Measurements from ENCODE around the gene LEF1. TPM values are rescaled to one million over a fixed set of nuclear protein-coding genes. Genes with fewer than 3 reads are reported as not detected.
"Not testable (repeated sequence)": the region's sequence is repeated elsewhere in the genome, so short reads cannot be mapped to it uniquely, and the experiment has no call there.

The LEF1 gene
- polyA plus RNA-seq, 1 donor: 8.5 TPM

DNA sequence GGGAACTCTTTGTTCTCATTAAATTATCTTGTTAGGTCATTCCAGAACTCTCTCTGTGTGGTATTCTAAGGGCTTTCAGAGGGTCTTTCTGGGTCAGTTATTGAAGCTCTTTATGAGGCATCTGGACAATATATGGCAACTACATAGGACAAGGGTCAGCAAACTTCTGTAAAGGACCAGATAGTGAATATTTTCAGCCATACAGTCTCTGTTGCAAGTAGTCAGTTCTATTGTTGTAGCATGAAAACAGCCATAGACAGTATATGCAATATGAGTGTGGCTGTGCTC, 143.9 kb downstream of the LEF1 start:
- no peaks in the 10 kb centered on the region for H3K4me1 ChIP-seq (ENCODE audit: control insufficient read depth, insufficient read depth, low read length)
- no peak for DNase-seq
- no peaks in the 10 kb centered on the region for H3K9me3 ChIP-seq (ENCODE audit: control insufficient read depth, low read depth, low read length)
- H3K4me3 ChIP-seq (ENCODE audit: low read length): no peak overlapping the region
- H3K27me3 ChIP-seq (ENCODE audit: control insufficient read depth, insufficient read depth, low read length): no peaks in the 10 kb centered on the region
- H3K27ac ChIP-seq (ENCODE audit: low read length): no peak overlapping the region
- peaks cover 89% of the 10 kb centered on the region for H3K36me3 ChIP-seq (ENCODE audit: control insufficient read depth, insufficient read depth, low read length)

DNA sequence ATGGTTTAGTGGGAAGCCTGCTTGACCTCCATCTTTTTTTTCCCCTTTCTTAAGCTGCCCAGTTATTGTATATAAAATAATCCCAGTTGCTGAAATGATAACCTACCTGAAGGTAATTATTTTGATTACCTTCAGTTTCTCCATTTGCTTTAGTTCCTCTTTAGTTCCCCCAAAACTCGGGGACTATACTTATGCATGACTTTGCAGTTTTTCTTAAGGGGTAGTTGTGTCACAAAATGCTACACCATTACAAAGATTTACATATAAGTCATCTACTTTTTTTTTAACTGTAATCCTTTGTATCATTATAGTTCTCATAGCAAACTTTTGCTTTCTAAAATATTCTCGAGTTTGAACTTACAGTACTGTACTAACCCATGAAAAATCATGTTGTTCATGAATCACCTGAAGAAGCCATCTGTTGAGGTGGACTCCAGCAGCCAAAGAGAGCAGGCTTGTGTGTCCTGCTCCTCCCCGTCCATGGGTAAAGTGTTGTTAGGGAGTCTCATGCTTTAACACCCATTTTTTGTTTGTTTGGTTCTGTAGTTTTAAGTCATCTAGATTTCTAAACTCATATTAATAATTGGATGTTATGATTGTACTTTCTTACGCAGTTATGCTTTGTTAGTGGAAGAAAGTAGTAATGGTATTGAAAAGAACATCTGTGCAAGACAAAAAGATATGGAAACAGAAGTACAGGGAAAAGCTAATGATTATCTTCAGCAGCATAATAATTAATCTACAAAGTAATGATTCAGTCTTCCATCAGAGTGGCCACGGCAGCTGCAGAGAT, 144.5 kb downstream of the LEF1 start:
- Histone ChIP-seq H3K4me1 (ENCODE audit: control insufficient read depth, insufficient read depth, low read length) (no peaks in the 10 kb centered on the region), H3K36me3 (ENCODE audit: control insufficient read depth, insufficient read depth, low read length) (peaks cover 89% of the 10 kb centered on the region), H3K9me3 (ENCODE audit: control insufficient read depth, low read depth, low read length) (no peaks in the 10 kb centered on the region), H3K27ac (ENCODE audit: low read length) (no peak overlapping the region), H3K27me3 (ENCODE audit: control insufficient read depth, insufficient read depth, low read length) (no peaks in the 10 kb centered on the region), H3K4me3 (ENCODE audit: low read length) (no peak overlapping the region)
- DNase-seq: no peak
- WGBS (ENCODE audit: insufficient coverage, low lambda C conversion rate): 90% methylated on average over 2 of the region's 5 CpGs

DNA sequence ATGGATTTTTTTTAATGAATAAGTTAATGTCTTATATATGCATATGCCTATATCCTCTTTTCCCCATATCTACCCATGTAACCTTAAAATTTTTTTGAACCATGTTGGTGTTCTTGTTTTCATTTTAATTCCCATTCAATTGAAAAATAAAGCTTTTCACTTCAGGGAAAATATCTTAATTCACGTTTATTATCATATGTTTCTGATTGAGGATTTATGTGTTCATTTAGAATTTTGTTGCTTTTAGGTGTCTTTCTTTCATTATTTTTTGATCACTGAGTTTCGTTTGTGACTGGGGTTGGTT, 149.9 kb downstream of the LEF1 start:
- DNase-seq: no peak
- Histone ChIP-seq H3K4me3 (ENCODE audit: low read length) (no peak overlapping the region), H3K27me3 (ENCODE audit: control insufficient read depth, insufficient read depth, low read length) (no peaks in the 10 kb centered on the region), H3K27ac (ENCODE audit: low read length) (no peak overlapping the region), H3K9me3 (ENCODE audit: control insufficient read depth, low read depth, low read length) (no peaks in the 10 kb centered on the region), H3K36me3 (ENCODE audit: control insufficient read depth, insufficient read depth, low read length) (peaks cover 76% of the 10 kb centered on the region), H3K4me1 (ENCODE audit: control insufficient read depth, insufficient read depth, low read length) (no peaks in the 10 kb centered on the region)
- WGBS (ENCODE audit: insufficient coverage, low lambda C conversion rate): 83% methylated on average over 1 of the region's 2 CpGs

DNA sequence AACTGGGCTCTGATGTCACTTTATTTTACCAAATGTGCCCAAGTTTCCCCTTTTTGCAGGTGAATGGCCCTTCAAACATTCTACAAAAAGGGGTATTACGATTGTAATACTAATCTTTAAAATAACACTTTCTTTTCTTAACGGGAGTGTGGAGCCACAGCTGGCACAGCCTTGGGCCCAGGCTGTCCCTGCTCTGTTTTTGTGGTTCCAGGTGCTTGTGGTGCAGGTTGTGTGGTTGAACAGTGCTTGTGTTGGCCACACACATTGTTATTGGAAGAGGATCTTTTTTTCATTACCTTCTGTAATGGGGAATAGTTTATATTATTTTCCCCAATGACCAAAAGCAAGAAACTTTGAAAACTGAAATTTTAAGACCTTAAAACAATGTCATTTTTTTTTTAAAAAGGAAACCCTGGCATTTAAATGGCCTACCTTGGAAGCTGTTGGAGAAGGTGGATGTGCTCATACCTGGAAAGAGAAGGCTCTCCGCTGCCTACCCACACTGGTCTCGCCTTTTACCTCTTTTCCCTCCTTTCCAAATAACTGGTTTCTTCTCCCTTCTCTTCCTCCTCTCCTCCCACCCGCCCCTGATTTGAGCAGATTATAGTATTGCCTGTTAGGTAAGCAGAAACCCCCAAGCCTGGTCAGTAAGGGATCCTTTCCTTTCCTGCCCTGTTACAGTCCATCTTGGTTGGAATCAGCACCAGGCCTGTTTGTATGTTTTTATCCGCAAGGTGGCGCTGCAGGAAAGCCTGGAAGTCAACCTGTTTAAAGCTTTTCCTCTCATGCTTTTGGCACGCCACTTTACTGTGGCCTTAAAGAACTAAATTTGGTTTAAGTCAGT, 150.5 kb downstream of the LEF1 start:
- no peaks in the 10 kb centered on the region for H3K4me1 ChIP-seq (ENCODE audit: control insufficient read depth, insufficient read depth, low read length)
- H3K9me3 ChIP-seq (ENCODE audit: control insufficient read depth, low read depth, low read length): no peaks in the 10 kb centered on the region
- no peaks in the 10 kb centered on the region for H3K27me3 ChIP-seq (ENCODE audit: control insufficient read depth, insufficient read depth, low read length)
- peaks cover 73% of the 10 kb centered on the region for H3K36me3 ChIP-seq (ENCODE audit: control insufficient read depth, insufficient read depth, low read length)
- DNase-seq: peak; percentile 57 to 61
- no CpG with 5 or more reads among the region's 8 CpGs for WGBS (ENCODE audit: insufficient coverage, low lambda C conversion rate)
- H3K27ac ChIP-seq (ENCODE audit: low read length): no peak overlapping the region
- H3K4me3 ChIP-seq (ENCODE audit: low read length): no peak overlapping the region

DNA sequence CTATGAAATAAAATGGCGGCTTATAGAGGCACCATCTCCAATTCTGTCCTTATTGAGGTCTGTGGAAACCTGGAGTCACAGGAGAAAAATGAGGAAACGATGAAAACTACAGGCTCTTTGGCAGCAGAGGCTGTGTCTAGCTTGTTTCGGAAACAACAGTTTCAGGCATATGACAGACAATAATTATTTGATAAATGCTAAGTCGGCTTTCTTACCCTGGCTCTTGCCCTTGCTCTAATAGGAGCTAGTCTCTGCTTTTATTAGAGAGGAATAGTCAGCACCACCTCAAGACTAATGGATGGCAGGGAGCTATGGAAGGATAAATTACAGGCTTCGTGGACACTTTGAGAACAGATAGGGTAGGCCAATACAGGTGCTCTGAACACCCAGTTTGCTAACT, 154.8 kb downstream of the LEF1 start:
- peaks cover 52% of the 10 kb centered on the region for H3K36me3 ChIP-seq (ENCODE audit: control insufficient read depth, insufficient read depth, low read length)
- no peak overlapping the region for H3K27ac ChIP-seq (ENCODE audit: low read length)
- no peak overlapping the region for H3K4me3 ChIP-seq (ENCODE audit: low read length)
- 100% methylated on average over 2 of the region's 5 CpGs for WGBS (ENCODE audit: insufficient coverage, low lambda C conversion rate)
- H3K27me3 ChIP-seq (ENCODE audit: control insufficient read depth, insufficient read depth, low read length): no peaks in the 10 kb centered on the region
- no peaks in the 10 kb centered on the region for H3K4me1 ChIP-seq (ENCODE audit: control insufficient read depth, insufficient read depth, low read length)
- no peaks in the 10 kb centered on the region for H3K9me3 ChIP-seq (ENCODE audit: control insufficient read depth, low read depth, low read length)
- no peak for DNase-seq

DNA sequence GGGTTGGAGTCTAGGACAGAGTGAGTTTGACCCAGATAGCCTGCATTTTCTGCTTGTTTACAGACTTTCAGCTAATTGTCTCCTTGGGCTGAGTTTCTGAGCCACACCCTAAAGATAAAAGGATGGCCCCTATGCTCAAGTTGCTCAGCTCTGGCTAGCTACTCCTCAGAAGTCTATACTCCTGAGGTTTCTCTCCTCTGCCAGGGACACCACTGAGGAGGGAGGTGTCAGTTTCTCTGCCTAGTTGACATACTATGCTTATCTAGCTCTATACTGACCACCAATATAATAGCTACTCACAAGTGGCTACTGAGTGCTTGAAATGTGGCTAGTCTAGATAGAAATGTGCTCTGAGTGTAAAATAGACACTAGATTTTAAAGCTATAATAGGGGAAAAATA, 155.4 kb downstream of the LEF1 start:
- H3K27me3 ChIP-seq (ENCODE audit: control insufficient read depth, insufficient read depth, low read length): no peaks in the 10 kb centered on the region
- no peaks in the 10 kb centered on the region for H3K4me1 ChIP-seq (ENCODE audit: control insufficient read depth, insufficient read depth, low read length)
- no peak overlapping the region for H3K27ac ChIP-seq (ENCODE audit: low read length)
- H3K9me3 ChIP-seq (ENCODE audit: control insufficient read depth, low read depth, low read length): no peaks in the 10 kb centered on the region
- peaks cover 52% of the 10 kb centered on the region for H3K36me3 ChIP-seq (ENCODE audit: control insufficient read depth, insufficient read depth, low read length)
- DNase-seq: no peak
- H3K4me3 ChIP-seq (ENCODE audit: low read length): no peak overlapping the region

DNA sequence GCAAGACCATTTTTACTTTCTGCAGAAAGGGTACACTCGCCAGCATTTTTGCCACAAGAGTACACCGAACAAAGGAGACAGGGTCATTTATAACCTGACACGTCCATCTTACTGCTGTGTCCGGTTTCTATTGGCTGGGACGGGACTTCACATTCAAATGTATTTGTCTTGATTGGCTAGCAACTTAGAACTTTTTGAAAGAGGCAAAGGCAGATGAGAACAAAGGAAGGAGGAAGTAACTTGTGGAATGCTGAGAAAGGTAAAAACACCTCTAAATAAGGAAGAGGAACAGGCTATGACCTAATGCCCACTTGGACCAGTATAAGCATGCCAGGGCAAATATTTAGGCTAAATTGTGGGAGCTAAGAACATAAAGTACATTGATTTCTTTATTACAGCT, 156.3 kb downstream of the LEF1 start:
- not testable (repeated sequence) for H3K27ac ChIP-seq (ENCODE audit: low read length); DNase-seq; H3K4me3 ChIP-seq (ENCODE audit: low read length); H3K9me3 ChIP-seq (ENCODE audit: control insufficient read depth, low read depth, low read length); H3K27me3 ChIP-seq (ENCODE audit: control insufficient read depth, insufficient read depth, low read length); H3K4me1 ChIP-seq (ENCODE audit: control insufficient read depth, insufficient read depth, low read length)
- WGBS (ENCODE audit: insufficient coverage, low lambda C conversion rate): no CpG with 5 or more reads among the region's 5 CpGs
- H3K36me3 ChIP-seq (ENCODE audit: control insufficient read depth, insufficient read depth, low read length): peaks cover 46% of the 10 kb centered on the region

DNA sequence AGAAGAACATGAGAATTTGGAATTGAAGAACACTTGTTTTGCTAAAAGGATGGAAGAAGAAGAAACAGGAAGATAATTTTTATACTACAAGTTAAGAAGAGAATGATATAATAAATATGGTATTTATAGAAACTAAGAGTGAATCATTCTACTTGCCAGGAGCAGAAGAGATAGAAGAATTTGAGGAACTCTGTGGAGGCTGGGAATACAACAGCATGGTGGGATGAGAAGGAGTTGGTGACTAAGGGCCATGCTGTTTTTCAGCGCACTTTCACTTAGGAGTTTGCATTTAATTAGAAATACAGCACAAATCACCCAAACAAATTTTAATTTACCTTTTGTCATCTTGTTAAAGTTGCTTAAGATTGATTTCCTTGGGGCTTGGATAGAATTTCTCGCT, 158.6 kb downstream of the LEF1 start:
- H3K27ac ChIP-seq (ENCODE audit: low read length): no peak overlapping the region
- no peaks in the 10 kb centered on the region for H3K9me3 ChIP-seq (ENCODE audit: control insufficient read depth, low read depth, low read length)
- H3K4me1 ChIP-seq (ENCODE audit: control insufficient read depth, insufficient read depth, low read length): peaks cover 8% of the 10 kb centered on the region
- H3K36me3 ChIP-seq (ENCODE audit: control insufficient read depth, insufficient read depth, low read length): peaks cover 26% of the 10 kb centered on the region
- H3K4me3 ChIP-seq (ENCODE audit: low read length): no peak overlapping the region
- no peaks in the 10 kb centered on the region for H3K27me3 ChIP-seq (ENCODE audit: control insufficient read depth, insufficient read depth, low read length)
- DNase-seq: no peak
- 100% methylated on average over 1 of the region's 2 CpGs for WGBS (ENCODE audit: insufficient coverage, low lambda C conversion rate)

DNA sequence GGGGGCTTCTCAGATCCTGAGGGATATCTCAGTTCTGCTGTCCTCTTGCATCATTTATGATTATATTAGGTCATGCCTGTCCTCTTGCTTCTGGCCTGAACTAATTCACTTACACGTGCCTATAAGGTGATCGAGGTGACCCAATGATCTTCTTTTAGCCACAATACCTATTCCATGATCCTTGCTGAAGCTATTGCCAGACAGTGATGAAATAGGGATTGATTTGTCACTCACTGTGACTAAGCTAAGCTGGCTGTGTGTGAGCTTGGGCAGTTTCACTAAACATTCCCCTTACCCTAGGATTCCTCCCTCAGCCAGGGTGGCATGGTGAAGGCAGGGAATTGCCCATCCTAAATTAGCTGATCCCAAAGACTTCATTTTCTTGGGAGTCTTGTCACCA, 160.0 kb downstream of the LEF1 start:
- DNase-seq: no peak
- H3K27ac ChIP-seq (ENCODE audit: low read length): peak overlapping the region; percentile 2
- H3K27me3 ChIP-seq (ENCODE audit: control insufficient read depth, insufficient read depth, low read length): no peaks in the 10 kb centered on the region
- H3K36me3 ChIP-seq (ENCODE audit: control insufficient read depth, insufficient read depth, low read length): peaks cover 18% of the 10 kb centered on the region
- 100% methylated on average over 2 of the region's 2 CpGs for WGBS (ENCODE audit: insufficient coverage, low lambda C conversion rate)
- H3K4me1 ChIP-seq (ENCODE audit: control insufficient read depth, insufficient read depth, low read length): peaks cover 13% of the 10 kb centered on the region
- no peak overlapping the region for H3K4me3 ChIP-seq (ENCODE audit: low read length)
- H3K9me3 ChIP-seq (ENCODE audit: control insufficient read depth, low read depth, low read length): no peaks in the 10 kb centered on the region

DNA sequence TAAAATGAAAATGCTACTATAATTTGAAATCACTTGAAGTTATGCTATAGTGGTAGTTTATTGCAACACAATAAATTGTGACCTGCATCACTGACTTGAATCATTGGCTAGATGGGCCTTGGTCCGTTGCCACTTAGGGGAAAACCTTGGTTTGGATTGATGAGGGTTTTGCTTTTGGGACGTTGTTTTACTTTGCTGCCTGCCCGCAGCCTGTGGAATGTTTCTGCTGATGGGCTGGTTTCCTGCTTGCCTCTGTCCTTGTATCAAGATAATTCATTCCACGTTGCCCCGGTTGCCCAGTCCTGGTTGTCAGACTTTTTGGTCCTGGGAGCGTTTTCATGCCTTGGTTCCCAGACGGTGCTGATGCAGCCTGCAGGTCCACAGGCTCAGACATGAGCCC, 160.7 kb downstream of the LEF1 start:
- no CpG with 5 or more reads among the region's 7 CpGs for WGBS (ENCODE audit: insufficient coverage, low lambda C conversion rate)
- no peaks in the 10 kb centered on the region for H3K9me3 ChIP-seq (ENCODE audit: control insufficient read depth, low read depth, low read length)
- DNase-seq: no peak
- H3K27ac ChIP-seq (ENCODE audit: low read length): no peak overlapping the region
- H3K4me1 ChIP-seq (ENCODE audit: control insufficient read depth, insufficient read depth, low read length): peaks cover 13% of the 10 kb centered on the region
- no peaks in the 10 kb centered on the region for H3K27me3 ChIP-seq (ENCODE audit: control insufficient read depth, insufficient read depth, low read length)
- peaks cover 14% of the 10 kb centered on the region for H3K36me3 ChIP-seq (ENCODE audit: control insufficient read depth, insufficient read depth, low read length)
- H3K4me3 ChIP-seq (ENCODE audit: low read length): no peak overlapping the region

DNA sequence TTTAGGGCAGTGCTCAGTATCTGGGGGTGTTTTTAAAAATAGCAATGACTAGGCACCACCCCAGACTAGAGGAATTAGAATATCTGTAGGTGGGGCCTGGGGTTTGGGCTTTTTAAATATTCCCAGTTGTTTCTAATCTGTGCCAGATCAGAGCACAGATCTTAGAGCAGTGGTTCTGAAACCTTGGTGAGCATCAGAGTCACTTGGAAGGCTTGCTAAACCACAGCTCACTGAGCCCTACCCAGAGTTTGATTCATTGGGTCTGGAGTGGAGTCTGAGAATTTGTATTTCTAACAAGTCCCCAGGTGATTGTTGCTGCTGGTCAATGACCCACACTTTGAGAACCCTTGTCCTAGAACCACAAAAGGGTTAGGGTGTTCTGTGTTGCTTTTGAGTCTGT, 162.4 kb downstream of the LEF1 start:
- Histone ChIP-seq H3K4me1 (ENCODE audit: control insufficient read depth, insufficient read depth, low read length) (peaks cover 13% of the 10 kb centered on the region), H3K27me3 (ENCODE audit: control insufficient read depth, insufficient read depth, low read length) (no peaks in the 10 kb centered on the region), H3K9me3 (ENCODE audit: control insufficient read depth, low read depth, low read length) (no peaks in the 10 kb centered on the region), H3K36me3 (ENCODE audit: control insufficient read depth, insufficient read depth, low read length) (peaks cover 7% of the 10 kb centered on the region), H3K27ac (ENCODE audit: low read length) (peak overlapping the region; percentile 74), H3K4me3 (ENCODE audit: low read length) (no peak overlapping the region)
- no peak for DNase-seq

All from large intestine (tissue), 3 donors.